Activated CD4-positive, CD25-positive, alpha-beta regulatory T cell treated with anti-CD3 and anti-CD28 coated beads, Interleukin-2, amount 50 U/mL, for 72 hours (primary cell): ENCODE results near the gene LNPK.

Experiments
- DNase-seq: peaks from one replicate; pipeline ENCODE4 v3.0.0; 2021

Gene LNPK

GRCh38 chr2:175892046-175892445 is 110.0 kb downstream of the LNPK start:
- DNase-seq, result no peak

- DNase-seq, result no peak
Measured at GRCh38 chr2:175890636-175891242, 111.3 kb downstream of the LNPK start.

- DNase-seq, result no peak
Measured at GRCh38 chr2:175889701-175890302, 112.3 kb downstream of the LNPK start.

- no peak for DNase-seq
Measured at GRCh38 chr2:175887776-175888175, 114.3 kb downstream of the LNPK start.

- DNase-seq, result no peak
Measured at GRCh38 chr2:175884697-175885393, 117.2 kb downstream of the LNPK start.

GRCh38 chr2:175883586-175884194 is 118.4 kb downstream of the LNPK start:
- no peak for DNase-seq

- DNase-seq, result no peak
Measured at GRCh38 chr2:175879679-175880078, 122.4 kb downstream of the LNPK start.

- no peak for DNase-seq
Measured at GRCh38 chr2:175877845-175878544, 124.1 kb downstream of the LNPK start.

- DNase-seq, result no peak
Measured at GRCh38 chr2:175874291-175874690, 127.8 kb downstream of the LNPK start.
